ENCODE measurements around the gene AJM1. TPM values are rescaled to one million over a fixed set of nuclear protein-coding genes. Genes with fewer than 3 reads are reported as not detected.
A peak's percentile ranks its signal among the peaks of the same experiment; 100 is the strongest.
"Not testable (repeated sequence)": the region's sequence is repeated elsewhere in the genome, so short reads cannot be mapped to it uniquely, and the experiment has no call there.

AJM1 gene
- total RNA-seq, 2 donors from 2014 or later: 3.6 to 10.1 TPM

GRCh38 chr9:136796238-136796774 is 46.0 kb upstream of the AJM1 start, which contains the start of gene CCDC183:
Gene CCDC183 (plus strand): TSS chr9:136796338. CDS start chr9:136796398, 60 bp downstream.
- Histone ChIP-seq H3K9me3 (no peaks in the 10 kb centered on the region), H3K4me1 (replicated peaks) (peaks cover 21% of the 10 kb centered on the region), H3K4me3 (no peak within 1 kb of the TSS), H3K27ac (peak within 1 kb of the TSS; percentile 87 to 93), H3K36me3 (no peaks in the 10 kb centered on the region), H3K27me3 (replicated peaks; ENCODE audit: insufficient read depth) (no peaks in the 10 kb centered on the region)
- TF ChIP-seq POLR2AphosphoS5 (IDR thresholded peaks at IDR 0.05) (no peak), CTCF (IDR thresholded peaks at IDR 0.05) (no peak), POLR2A (IDR thresholded peaks at IDR 0.05) (no peak)
- WGBS: 40% methylated on average over 5 of the region's 5 CpGs
- no peak for DNase-seq (ENCODE audit: low spot score)
- intact Hi-C loops (cut with DNase I): no loop called here

GRCh38 chr9:136796775-136797347 is 45.4 kb upstream of the AJM1 start:
- DNase-seq (ENCODE audit: low spot score): peak; percentile 58
- H3K9me3 ChIP-seq; intact Hi-C loops (cut with DNase I); H3K4me3 ChIP-seq; H3K27me3 ChIP-seq (replicated peaks; ENCODE audit: insufficient read depth); H3K36me3 ChIP-seq: not testable (repeated sequence)
- H3K27ac ChIP-seq: peak overlapping the region; percentile 87 to 93
- peak; percentile 80 for TF ChIP-seq POLR2AphosphoS5 (IDR thresholded peaks at IDR 0.05)
- peaks cover 21% of the 10 kb centered on the region for H3K4me1 ChIP-seq (replicated peaks)
- 4% methylated on average over 10 of the region's 10 CpGs for WGBS

GRCh38 chr9:136798708-136799078 is 43.6 kb upstream of the AJM1 start:
- H3K27ac ChIP-seq: peak overlapping the region; percentile 87 to 93
- 58% methylated on average over 6 of the region's 6 CpGs for WGBS
- H3K36me3 ChIP-seq: no peaks in the 10 kb centered on the region
- no peak for DNase-seq (ENCODE audit: low spot score)
- TF ChIP-seq CTCF (IDR thresholded peaks at IDR 0.05) (no peak), POLR2AphosphoS5 (IDR thresholded peaks at IDR 0.05) (no peak), POLR2A (IDR thresholded peaks at IDR 0.05) (no peak)
- peaks cover 21% of the 10 kb centered on the region for H3K4me1 ChIP-seq (replicated peaks)
- H3K9me3 ChIP-seq: no peaks in the 10 kb centered on the region
- H3K27me3 ChIP-seq (replicated peaks; ENCODE audit: insufficient read depth): no peaks in the 10 kb centered on the region
- H3K4me3 ChIP-seq: peak overlapping the region in 1 of 2 donors; percentile 44
- intact Hi-C loops (cut with DNase I): no loop called here

GRCh38 chr9:136799079-136799853 is 43.0 kb upstream of the AJM1 start:
- intact Hi-C loops (cut with DNase I): no loop called here
- no peaks in the 10 kb centered on the region for H3K27me3 ChIP-seq (replicated peaks; ENCODE audit: insufficient read depth)
- peak overlapping the region; percentile 27 to 44 for H3K4me3 ChIP-seq
- no peaks in the 10 kb centered on the region for H3K36me3 ChIP-seq
- 26% methylated on average over 28 of the region's 35 CpGs for WGBS
- no peak for TF ChIP-seq CTCF (IDR thresholded peaks at IDR 0.05)
- peak; percentile 81 for TF ChIP-seq POLR2AphosphoS5 (IDR thresholded peaks at IDR 0.05)
- peak overlapping the region; percentile 87 to 93 for H3K27ac ChIP-seq
- peak; percentile 82 for DNase-seq (ENCODE audit: low spot score)
- no peaks in the 10 kb centered on the region for H3K9me3 ChIP-seq
- H3K4me1 ChIP-seq (replicated peaks): peaks cover 24% of the 10 kb centered on the region

- H3K9me3 ChIP-seq: no peaks in the 10 kb centered on the region
- no peaks in the 10 kb centered on the region for H3K36me3 ChIP-seq
- no peaks in the 10 kb centered on the region for H3K27me3 ChIP-seq (replicated peaks; ENCODE audit: insufficient read depth)
- DNase-seq (ENCODE audit: low spot score): peak; percentile 93
- intact Hi-C loops (cut with DNase I): no loop called here
- H3K4me3 ChIP-seq: peak overlapping the region; percentile 27 to 44
- H3K4me1 ChIP-seq (replicated peaks): peaks cover 25% of the 10 kb centered on the region
- peak overlapping the region; percentile 87 to 93 for H3K27ac ChIP-seq
- TF ChIP-seq POLR2AphosphoS5 (IDR thresholded peaks at IDR 0.05) (peak; percentile 38), CTCF (IDR thresholded peaks at IDR 0.05) (peak in 1 of 4 experiments; percentile 19), POLR2A (IDR thresholded peaks at IDR 0.05) (peak; percentile 41)
- under 1% methylated on average over 54 of the region's 63 CpGs for WGBS
Observed at GRCh38 chr9:136799854-136800657, 42.2 kb upstream of the AJM1 start.

Measured in prostate gland (tissue), 2 donors.